Liver (tissue), 9 donors: ENCODE measurements around the gene OSTF1. TPM values are rescaled to one million over a fixed set of nuclear protein-coding genes. Genes with fewer than 3 reads are reported as not detected.

Source experiments
- DNase-seq: peaks from one replicate; pipeline ENCODE4 v3.0.0-alpha.2; 2017; ENCODE audit warnings: low spot score
- H3K27ac ChIP-seq, 2 donors: one replicate each; pipeline ENCODE4 v1.7.0; 2013; ENCODE audit warnings: inconsistent platforms in 2 of 2, low read length in 2 of 2, control low read depth in 1 of 2, low read depth in 1 of 2, mild to moderate bottlenecking in 1 of 2
- H3K27me3 ChIP-seq, 4 donors: one replicate each; pipeline versions ENCODE4 v1.6.1 to v1.7.0; 2013; ENCODE audit warnings: low read length in 3 of 4, inconsistent platforms in 1 of 4, mild to moderate bottlenecking in 1 of 4, moderate library complexity in 1 of 4; ENCODE audit not compliant: control insufficient read depth in 4 of 4, insufficient read depth in 4 of 4
- H3K36me3 ChIP-seq, 4 donors: one replicate each; pipeline versions ENCODE4 v1.6.1 to v1.7.0; 2013; ENCODE audit warnings: low read length in 3 of 4, mild to moderate bottlenecking in 3 of 4, low read depth in 1 of 4, moderate library complexity in 1 of 4; ENCODE audit not compliant: control insufficient read depth in 4 of 4, insufficient read depth in 3 of 4
- H3K4me1 ChIP-seq, 4 donors: one replicate each; pipeline versions ENCODE4 v1.6.1 to v1.7.0; 2013; ENCODE audit warnings: low read length in 3 of 4, mild to moderate bottlenecking in 3 of 4, moderate library complexity in 1 of 4; ENCODE audit not compliant: control insufficient read depth in 4 of 4, insufficient read depth in 4 of 4
- H3K4me3 ChIP-seq, 3 donors: one replicate each; pipeline versions ENCODE4 v1.6.1 to v1.7.0; 2013; ENCODE audit warnings: low read length in 3 of 3, control low read depth in 1 of 3, low read depth in 1 of 3, mild to moderate bottlenecking in 1 of 3
- H3K9ac ChIP-seq, 2 donors: one replicate each; pipeline ENCODE4 v1.7.0; 2013; ENCODE audit warnings: low read length in 2 of 2, mild to moderate bottlenecking in 2 of 2, moderate library complexity in 2 of 2, control low read depth in 1 of 2, low read depth in 1 of 2
- H3K9me3 ChIP-seq, 4 donors: one replicate each; pipeline versions ENCODE4 v1.6.1 to v1.7.0; 2013; ENCODE audit warnings: low read length in 3 of 4; ENCODE audit not compliant: control insufficient read depth in 4 of 4
- EGR1 ChIP-seq, 2 donors: IDR thresholded peaks; 2 replicates each; pipeline ENCODE4 v1.6.1; 2016 to 2018; ENCODE audit warnings: antibody characterized with exemption in 2 of 2, low read depth in 2 of 2
- FOXA1 ChIP-seq: IDR thresholded peaks from 2 replicates; pipeline ENCODE4 v1.6.1; 2016; ENCODE audit warnings: antibody characterized with exemption
- FOXA2 ChIP-seq: IDR thresholded peaks from 2 replicates; pipeline ENCODE4 v1.6.1; 2016; ENCODE audit warnings: antibody characterized with exemption
- GABPA ChIP-seq, 2 donors: IDR thresholded peaks in 1 of 2; conservative IDR thresholded peaks in 1 of 2; 2 replicates each; pipeline ENCODE4 v1.6.1; 2016; ENCODE audit warnings: antibody characterized with exemption in 2 of 2, mild to moderate bottlenecking in 1 of 2, moderate library complexity in 1 of 2
- HNF4A ChIP-seq, 2 donors: conservative IDR thresholded peaks; 2 replicates each; pipeline ENCODE4 v1.6.1; 2016; ENCODE audit warnings: antibody characterized with exemption in 2 of 2, mild to moderate bottlenecking in 2 of 2
- HNF4G ChIP-seq: IDR thresholded peaks from 2 replicates; pipeline ENCODE4 v1.6.1; 2016; ENCODE audit warnings: antibody characterized with exemption
- JUND ChIP-seq, 2 donors: IDR thresholded peaks; 2 replicates each; pipeline ENCODE4 v1.6.1; 2016; ENCODE audit warnings: antibody characterized with exemption in 2 of 2
- NR2F2 ChIP-seq: IDR thresholded peaks from 2 replicates; pipeline ENCODE4 v1.6.1; 2016; ENCODE audit warnings: antibody characterized with exemption
- RAD21 ChIP-seq, 2 donors: IDR thresholded peaks; 2 replicates each; pipeline ENCODE4 v1.6.1; 2016; ENCODE audit warnings: antibody characterized with exemption in 2 of 2, mild to moderate bottlenecking in 2 of 2
- RXRA ChIP-seq, 2 donors: IDR thresholded peaks; 2 replicates each; pipeline ENCODE4 v1.6.1; 2017 to 2018; ENCODE audit warnings: antibody characterized with exemption in 2 of 2, mild to moderate bottlenecking in 1 of 2
- SP1 ChIP-seq: IDR thresholded peaks from 2 replicates; pipeline ENCODE4 v1.6.1; 2018; ENCODE audit warnings: antibody characterized with exemption, mild to moderate bottlenecking
- TAF1 ChIP-seq: conservative IDR thresholded peaks from 2 replicates; pipeline ENCODE4 v1.6.1; 2016; ENCODE audit warnings: antibody characterized with exemption, mild to moderate bottlenecking
- YY1 ChIP-seq: IDR thresholded peaks from 2 replicates; pipeline ENCODE4 v1.6.1; 2016; ENCODE audit warnings: antibody characterized with exemption, mild to moderate bottlenecking
- WGBS: extraction: QIAGEN DNeasy Blood & Tissue Kit; methylation state at CpG from one replicate; pipeline ENCODE4 v1.1.7; 2013; 5-methylcytosine and 5-hydroxymethylcytosine counted together
- polyA plus RNA-seq, 2 donors: library from polyadenylated mRNA; stranded (reverse) in 1 of 2; unstranded in 1 of 2; fragments of 200-250 nt in 1 of 2; fragments of >200 nt in 1 of 2; fragmentation: Nextera tagmentation in 1 of 2; extraction: Ambion mirVana in 1 of 2; gene quantifications; one replicate each; pipeline versions ENCODE4 v1.2.1 to v1.2.3, GENCODE V29; 2013 to 2015
- total RNA-seq, 2 donors: library from RNA; depleted of rRNA; stranded (reverse); fragments of >200 nt; gene quantifications; one replicate each; pipeline ENCODE4 v1.2.3, GENCODE V29; 2014
- TF ChIP-seq, protein P1 (sequence below): fragments of 150-350 bp; IDR thresholded peaks from 2 replicates; pipeline ENCODE4 v1.5.1; 2017; ENCODE audit warnings: improper control_type of control experiment, low read depth, low read length; ENCODE audit not compliant: missing input control
- TF ChIP-seq, protein P2 (sequence below): IDR thresholded peaks from 2 replicates; pipeline ENCODE4 v1.6.1; 2016; ENCODE audit warnings: antibody characterized with exemption
- TF ChIP-seq, protein P3 (sequence below): IDR thresholded peaks from 2 replicates; pipeline ENCODE4 v1.6.1; 2016; ENCODE audit warnings: antibody characterized with exemption
- TF ChIP-seq, protein P4 (sequence below): IDR thresholded peaks from 2 replicates; pipeline ENCODE4 v1.6.1; 2016; ENCODE audit warnings: antibody characterized with exemption, mild to moderate bottlenecking
- TF ChIP-seq, protein P5 (sequence below): IDR thresholded peaks from 2 replicates; pipeline ENCODE4 v1.6.1; 2016; ENCODE audit warnings: antibody characterized with exemption
- donor health status: healthy.
- donor health status: healthy.
- donor health status: healthy.
- donor health status: healthy.
- donor health status: healthy.

OSTF1 gene
- total and polyA plus RNA-seq, 4 donors: 19.8 to 29.7 (median 26.9) TPM

DNA sequence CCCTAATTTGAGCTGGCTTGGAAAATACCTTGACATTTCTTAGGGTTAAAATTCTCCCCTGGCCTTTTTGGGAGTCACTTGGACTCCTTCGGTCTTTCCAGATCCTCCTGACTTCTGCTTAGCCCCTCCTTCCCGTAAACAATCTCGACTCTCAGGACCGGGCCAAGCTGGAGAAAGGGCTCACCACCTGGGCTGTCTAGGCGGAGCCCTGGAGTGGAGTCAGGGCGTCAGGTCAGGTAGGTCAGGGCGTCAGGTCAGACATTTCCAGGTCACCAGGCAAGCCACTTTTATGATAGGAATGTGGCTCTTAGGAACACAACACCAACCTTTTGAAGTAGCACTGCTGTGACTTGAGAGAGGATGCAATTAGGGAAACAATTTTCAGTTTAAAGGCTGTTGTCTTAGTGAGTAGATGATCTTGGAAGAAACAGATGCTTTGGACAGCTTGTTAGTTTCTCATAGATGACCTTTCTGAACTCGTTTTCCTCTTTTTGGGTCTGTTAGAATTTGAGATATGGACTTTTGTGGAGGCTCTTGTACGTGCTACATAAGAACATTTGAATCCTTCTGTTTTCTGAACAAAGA lies 12.8 kb downstream of the OSTF1 start:
- peak overlapping the region in 1 of 2 donors; percentile 10 for H3K27ac ChIP-seq
- WGBS: 54% methylated on average over 9 of the region's 9 CpGs
- TF ChIP-seq, protein P1, sequence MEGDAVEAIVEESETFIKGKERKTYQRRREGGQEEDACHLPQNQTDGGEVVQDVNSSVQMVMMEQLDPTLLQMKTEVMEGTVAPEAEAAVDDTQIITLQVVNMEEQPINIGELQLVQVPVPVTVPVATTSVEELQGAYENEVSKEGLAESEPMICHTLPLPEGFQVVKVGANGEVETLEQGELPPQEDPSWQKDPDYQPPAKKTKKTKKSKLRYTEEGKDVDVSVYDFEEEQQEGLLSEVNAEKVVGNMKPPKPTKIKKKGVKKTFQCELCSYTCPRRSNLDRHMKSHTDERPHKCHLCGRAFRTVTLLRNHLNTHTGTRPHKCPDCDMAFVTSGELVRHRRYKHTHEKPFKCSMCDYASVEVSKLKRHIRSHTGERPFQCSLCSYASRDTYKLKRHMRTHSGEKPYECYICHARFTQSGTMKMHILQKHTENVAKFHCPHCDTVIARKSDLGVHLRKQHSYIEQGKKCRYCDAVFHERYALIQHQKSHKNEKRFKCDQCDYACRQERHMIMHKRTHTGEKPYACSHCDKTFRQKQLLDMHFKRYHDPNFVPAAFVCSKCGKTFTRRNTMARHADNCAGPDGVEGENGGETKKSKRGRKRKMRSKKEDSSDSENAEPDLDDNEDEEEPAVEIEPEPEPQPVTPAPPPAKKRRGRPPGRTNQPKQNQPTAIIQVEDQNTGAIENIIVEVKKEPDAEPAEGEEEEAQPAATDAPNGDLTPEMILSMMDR: no peak
- peak in 1 of 2 donors; percentile 3 for TF ChIP-seq RXRA (IDR thresholded peaks at IDR 0.05)
- TF ChIP-seq HNF4A (conservative IDR thresholded peaks at IDR 0.05): peak in 1 of 2 donors; percentile 17
- TF ChIP-seq NR2F2: peak; percentile 92
- TF ChIP-seq EGR1 (IDR thresholded peaks at IDR 0.05; ENCODE audit: low read depth in 2 of 2): no peak
- TF ChIP-seq RAD21 (IDR thresholded peaks at IDR 0.05): no peak
- TF ChIP-seq JUND (IDR thresholded peaks at IDR 0.05): no peak
- no peak for TF ChIP-seq HNF4G
- TF ChIP-seq FOXA2: no peak
- TF ChIP-seq, protein P2, sequence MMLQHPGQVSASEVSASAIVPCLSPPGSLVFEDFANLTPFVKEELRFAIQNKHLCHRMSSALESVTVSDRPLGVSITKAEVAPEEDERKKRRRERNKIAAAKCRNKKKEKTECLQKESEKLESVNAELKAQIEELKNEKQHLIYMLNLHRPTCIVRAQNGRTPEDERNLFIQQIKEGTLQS: no peak
- TF ChIP-seq FOXA1: no peak
- TF ChIP-seq SP1: no peak
- TF ChIP-seq, protein P3, sequence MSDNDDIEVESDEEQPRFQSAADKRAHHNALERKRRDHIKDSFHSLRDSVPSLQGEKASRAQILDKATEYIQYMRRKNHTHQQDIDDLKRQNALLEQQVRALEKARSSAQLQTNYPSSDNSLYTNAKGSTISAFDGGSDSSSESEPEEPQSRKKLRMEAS: no peak
- no peak for TF ChIP-seq TAF1
- no peak for TF ChIP-seq GABPA (IDR thresholded peaks at IDR 0.05 in 1 of 2, conservative IDR thresholded peaks at IDR 0.05 in 1 of 2)
- TF ChIP-seq, protein P4, sequence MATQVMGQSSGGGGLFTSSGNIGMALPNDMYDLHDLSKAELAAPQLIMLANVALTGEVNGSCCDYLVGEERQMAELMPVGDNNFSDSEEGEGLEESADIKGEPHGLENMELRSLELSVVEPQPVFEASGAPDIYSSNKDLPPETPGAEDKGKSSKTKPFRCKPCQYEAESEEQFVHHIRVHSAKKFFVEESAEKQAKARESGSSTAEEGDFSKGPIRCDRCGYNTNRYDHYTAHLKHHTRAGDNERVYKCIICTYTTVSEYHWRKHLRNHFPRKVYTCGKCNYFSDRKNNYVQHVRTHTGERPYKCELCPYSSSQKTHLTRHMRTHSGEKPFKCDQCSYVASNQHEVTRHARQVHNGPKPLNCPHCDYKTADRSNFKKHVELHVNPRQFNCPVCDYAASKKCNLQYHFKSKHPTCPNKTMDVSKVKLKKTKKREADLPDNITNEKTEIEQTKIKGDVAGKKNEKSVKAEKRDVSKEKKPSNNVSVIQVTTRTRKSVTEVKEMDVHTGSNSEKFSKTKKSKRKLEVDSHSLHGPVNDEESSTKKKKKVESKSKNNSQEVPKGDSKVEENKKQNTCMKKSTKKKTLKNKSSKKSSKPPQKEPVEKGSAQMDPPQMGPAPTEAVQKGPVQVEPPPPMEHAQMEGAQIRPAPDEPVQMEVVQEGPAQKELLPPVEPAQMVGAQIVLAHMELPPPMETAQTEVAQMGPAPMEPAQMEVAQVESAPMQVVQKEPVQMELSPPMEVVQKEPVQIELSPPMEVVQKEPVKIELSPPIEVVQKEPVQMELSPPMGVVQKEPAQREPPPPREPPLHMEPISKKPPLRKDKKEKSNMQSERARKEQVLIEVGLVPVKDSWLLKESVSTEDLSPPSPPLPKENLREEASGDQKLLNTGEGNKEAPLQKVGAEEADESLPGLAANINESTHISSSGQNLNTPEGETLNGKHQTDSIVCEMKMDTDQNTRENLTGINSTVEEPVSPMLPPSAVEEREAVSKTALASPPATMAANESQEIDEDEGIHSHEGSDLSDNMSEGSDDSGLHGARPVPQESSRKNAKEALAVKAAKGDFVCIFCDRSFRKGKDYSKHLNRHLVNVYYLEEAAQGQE: no peak
- TF ChIP-seq, protein P5, sequence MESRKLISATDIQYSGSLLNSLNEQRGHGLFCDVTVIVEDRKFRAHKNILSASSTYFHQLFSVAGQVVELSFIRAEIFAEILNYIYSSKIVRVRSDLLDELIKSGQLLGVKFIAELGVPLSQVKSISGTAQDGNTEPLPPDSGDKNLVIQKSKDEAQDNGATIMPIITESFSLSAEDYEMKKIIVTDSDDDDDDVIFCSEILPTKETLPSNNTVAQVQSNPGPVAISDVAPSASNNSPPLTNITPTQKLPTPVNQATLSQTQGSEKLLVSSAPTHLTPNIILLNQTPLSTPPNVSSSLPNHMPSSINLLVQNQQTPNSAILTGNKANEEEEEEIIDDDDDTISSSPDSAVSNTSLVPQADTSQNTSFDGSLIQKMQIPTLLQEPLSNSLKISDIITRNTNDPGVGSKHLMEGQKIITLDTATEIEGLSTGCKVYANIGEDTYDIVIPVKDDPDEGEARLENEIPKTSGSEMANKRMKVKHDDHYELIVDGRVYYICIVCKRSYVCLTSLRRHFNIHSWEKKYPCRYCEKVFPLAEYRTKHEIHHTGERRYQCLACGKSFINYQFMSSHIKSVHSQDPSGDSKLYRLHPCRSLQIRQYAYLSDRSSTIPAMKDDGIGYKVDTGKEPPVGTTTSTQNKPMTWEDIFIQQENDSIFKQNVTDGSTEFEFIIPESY: no peak
- TF ChIP-seq YY1: no peak
- H3K4me1 ChIP-seq: peaks cover 0 to 10% (median 5%) of the 10 kb centered on the region in 4 donors
- no peaks in the 10 kb centered on the region for H3K9me3 ChIP-seq
- H3K4me3 ChIP-seq: no peak overlapping the region
- no peaks in the 10 kb centered on the region for H3K27me3 ChIP-seq
- no peak for DNase-seq
- no peaks in the 10 kb centered on the region for H3K36me3 ChIP-seq
- H3K9ac ChIP-seq: no peak overlapping the region
